IMR-90 (cell line): ENCODE results near the gene ZNF878. TPM values are rescaled to one million over a fixed set of nuclear protein-coding genes. Genes with fewer than 3 reads are reported as not detected.

Experiments used
- ATAC-seq: fragments of 200-7000 bp; cut with Tn5 transposase; 2 replicates; pipeline ENCODE4 v1.9.1; 2020; ENCODE audit warnings: low read depth, mild to moderate bottlenecking, moderate library complexity
- BruUV-seq: library from RNA; stranded (reverse); fragments of 400-500 nt; replicated peaks from 2 replicates; lab custom pipeline; 2021; lab: Mats Ljungman, UMichigan
- CTCF ChIA-PET: fragments of 300-600 bp; formaldehyde crosslinking; extraction: SDS; loops from one replicate; lab custom pipeline; 2021; ENCODE audit warnings: antibody characterized with exemption; lab: Yijun Ruan, JAX
- POLR2A ChIA-PET: fragments of 300-600 bp; sonication (Branson Sonifier 250); formaldehyde crosslinking; loops from one replicate; lab custom pipeline; 2022; ENCODE audit warnings: antibody characterized with exemption; ENCODE audit not compliant: unreplicated experiment; lab: Charles Lee
- DNase-seq: peaks from one replicate; pipeline ENCODE4 v3.0.0; 2013
- H2AFZ ChIP-seq: replicated peaks from 2 replicates; pipeline ENCODE3; 2013; ENCODE audit warnings: low read length, mild to moderate bottlenecking; ENCODE audit not compliant: poor library complexity
- H2AK5ac ChIP-seq: 2 replicates; pipeline ENCODE4 v1.6.1; 2013; ENCODE audit warnings: low read depth, low read length, inconsistent platforms
- H2AK9ac ChIP-seq: replicated peaks from 2 replicates; pipeline ENCODE3; 2013; ENCODE audit warnings: mild to moderate bottlenecking, low read depth, low read length, moderate library complexity; ENCODE audit not compliant: poor library complexity
- H2BK120ac ChIP-seq: 2 replicates; pipeline ENCODE4 v1.6.1; 2013; ENCODE audit warnings: low read depth, low read length, inconsistent platforms
- H2BK15ac ChIP-seq: 3 replicates; pipeline ENCODE4 v1.6.1; 2013; ENCODE audit warnings: low read depth, low read length, inconsistent platforms
- H2BK20ac ChIP-seq: 2 replicates; pipeline ENCODE4 v1.6.1; 2013; ENCODE audit warnings: low read depth, mild to moderate bottlenecking, inconsistent platforms, low read length, moderate library complexity
- H2BK5ac ChIP-seq: 2 replicates; pipeline ENCODE4 v1.6.1; 2013; ENCODE audit warnings: mild to moderate bottlenecking, low read depth, low read length, inconsistent platforms; ENCODE audit not compliant: poor library complexity, severe bottlenecking
- H3K14ac ChIP-seq: replicated peaks from 2 replicates; pipeline ENCODE4 v1.6.1; 2013; ENCODE audit warnings: low read depth, low read length, inconsistent platforms
- H3K18ac ChIP-seq: 2 replicates; pipeline ENCODE4 v1.6.1; 2013; ENCODE audit warnings: low read depth, low read length, control low read depth
- H3K23ac ChIP-seq: 2 replicates; pipeline ENCODE4 v1.6.1; 2013; ENCODE audit warnings: low read depth, low read length, inconsistent platforms
- H3K27ac ChIP-seq: 2 replicates; pipeline ENCODE4 v1.5.1; 2013; ENCODE audit warnings: mild to moderate bottlenecking, control low read depth, low read length; ENCODE audit not compliant: insufficient read depth
- H3K27me3 ChIP-seq: 2 replicates; pipeline ENCODE4 v1.6.1; 2013; ENCODE audit warnings: low read length; ENCODE audit not compliant: control insufficient read depth, insufficient read depth
- H3K36me3 ChIP-seq: 2 replicates; pipeline ENCODE4 v1.6.1; 2013; ENCODE audit warnings: low read length, mixed read lengths; ENCODE audit not compliant: control insufficient read depth, insufficient read depth
- H3K4ac ChIP-seq: 2 replicates; pipeline ENCODE4 v1.6.1; 2013; ENCODE audit warnings: low read depth, low read length, inconsistent platforms
- H3K4me1 ChIP-seq: 2 replicates; pipeline ENCODE4 v1.6.1; 2013; ENCODE audit warnings: low read length, mixed read lengths; ENCODE audit not compliant: control insufficient read depth, insufficient read depth
- H3K4me2 ChIP-seq: 2 replicates; pipeline ENCODE4 v1.6.1; 2013; ENCODE audit warnings: low read depth, mild to moderate bottlenecking, control low read depth, low read length, moderate library complexity
- H3K4me3 ChIP-seq: 2 replicates; pipeline ENCODE4 v1.5.1; 2013; ENCODE audit warnings: low read depth, mild to moderate bottlenecking, control low read depth, low read length, moderate library complexity; ENCODE audit not compliant: insufficient read depth
- H3K56ac ChIP-seq: 2 replicates; pipeline ENCODE4 v1.6.1; 2013; ENCODE audit warnings: low read length, inconsistent platforms; ENCODE audit not compliant: insufficient read depth; ENCODE audit errors: extremely low read depth
- H3K79me1 ChIP-seq, 2 experiments: 2 replicates each; pipeline ENCODE4 v1.6.1; 2013; ENCODE audit warnings: low read length in 2 of 2, inconsistent platforms in 1 of 2, low read depth in 1 of 2
- H3K9ac ChIP-seq: 2 replicates; pipeline ENCODE4 v1.6.1; 2013; ENCODE audit warnings: low read depth, low read length, control low read depth
- H3K9me1 ChIP-seq: 2 replicates; pipeline ENCODE4 v1.6.1; 2013; ENCODE audit warnings: low read length, inconsistent platforms; ENCODE audit not compliant: insufficient read depth
- H3K9me3 ChIP-seq: 2 replicates; pipeline ENCODE4 v1.6.1; 2013; ENCODE audit warnings: low read length; ENCODE audit not compliant: control insufficient read depth, insufficient read depth
- H4K20me1 ChIP-seq: 2 replicates; pipeline ENCODE4 v1.6.1; 2013; ENCODE audit warnings: low read length, inconsistent platforms; ENCODE audit not compliant: insufficient read depth
- H4K5ac ChIP-seq: 2 replicates; pipeline ENCODE4 v1.6.1; 2013; ENCODE audit warnings: mild to moderate bottlenecking, low read depth, low read length, control low read depth
- H4K8ac ChIP-seq, 2 experiments: 2 replicates each; pipeline ENCODE4 v1.6.1; 2013; ENCODE audit warnings: low read depth in 2 of 2, low read length in 2 of 2, control low read depth in 1 of 2, inconsistent platforms in 1 of 2
- H4K91ac ChIP-seq: 2 replicates; pipeline ENCODE4 v1.6.1; 2013; ENCODE audit warnings: low read depth, low read length, inconsistent platforms; ENCODE audit not compliant: insufficient read depth
- BHLHE40 ChIP-seq: fragments of 150-350 bp; IDR thresholded peaks from 2 replicates; pipeline ENCODE4 v1.6.1; 2016; ENCODE audit warnings: mild to moderate bottlenecking, low read depth, low read length
- CHD1 ChIP-seq: IDR thresholded peaks from 2 replicates; pipeline ENCODE4 v1.6.1; 2012; ENCODE audit warnings: low read depth, low read length, improper control_type of control experiment
- MAFK ChIP-seq: IDR thresholded peaks from 2 replicates; pipeline ENCODE4 v1.6.1; 2012; ENCODE audit warnings: low read depth, low read length, improper control_type of control experiment
- MAZ ChIP-seq: IDR thresholded peaks from 2 replicates; pipeline ENCODE4 v1.6.1; 2012; ENCODE audit warnings: low read depth, mild to moderate bottlenecking, low read length, improper control_type of control experiment, moderate library complexity, borderline replicate concordance
- RCOR1 ChIP-seq: IDR thresholded peaks from 2 replicates; pipeline ENCODE4 v1.6.1; 2012; ENCODE audit warnings: mild to moderate bottlenecking, low read length, improper control_type of control experiment; ENCODE audit not compliant: insufficient replicate concordance
- WGBS, 2 experiments: methylation state at CpG; one replicate each; pipeline versions ENCODE4 v1.1.5 to v1.1.7; 2013; ENCODE audit warnings: missing lambda C conversion rate in 2 of 2; ENCODE audit not compliant: insufficient read length in 1 of 2; ENCODE audit errors: extremely low coverage in 2 of 2; 5-methylcytosine and 5-hydroxymethylcytosine counted together
- dilution Hi-C: fragments of 300-500 bp; cut with HindIII; formaldehyde crosslinking; loops from one replicate; pipeline ENCODE4 v1.14.3; 2018; ENCODE audit warnings: low sequenced_read_pairs; ENCODE audit not compliant: unreplicated experiment
- in situ Hi-C: fragments of 300-500 bp; cut with MboI; formaldehyde crosslinking; loops from 3 replicates; pipeline ENCODE4 v1.14.3; 2019; ENCODE audit warnings: low sequenced_read_pairs, inconsistent platforms, mixed read lengths
- intact Hi-C: fragments of 100-400 bp; cut with micrococcal nuclease; formaldehyde crosslinking; loops from 2 replicates; pipeline ENCODE4 v1.10.0; 2022
- polyA plus RNA-seq, 3 experiments: library from polyadenylated mRNA; depleted of rRNA; stranded (reverse); fragments of >200 nt; gene quantifications; 2 replicates each; pipeline ENCODE4 v1.2.3, GENCODE V29; 2012; ENCODE audit warnings: low replicate concordance in 1 of 3
- total RNA-seq: library from RNA; depleted of rRNA; stranded (reverse); fragments of >200 nt; gene quantifications from 2 replicates; pipeline ENCODE4 v1.2.3, GENCODE V29; 2012
- TF ChIP-seq, protein P1 (sequence below): conservative IDR thresholded peaks from 2 replicates; pipeline ENCODE4 v1.5.1; 2012; ENCODE audit warnings: mild to moderate bottlenecking, low read depth, low read length, improper control_type of control experiment
- TF ChIP-seq, protein P2 (sequence below): fragments of 150-350 bp; IDR thresholded peaks from 2 replicates; pipeline ENCODE4 v1.6.1; 2016; ENCODE audit warnings: low read depth, mild to moderate bottlenecking, low read length, moderate library complexity, borderline replicate concordance
- TF ChIP-seq, protein P3 (sequence below): fragments of 150-350 bp; IDR thresholded peaks from 2 replicates; pipeline ENCODE4 v1.6.1; 2017; ENCODE audit warnings: mild to moderate bottlenecking, antibody characterized with exemption, low read length, low read depth

Gene ZNF878
- total and polyA plus RNA-seq, 2 of the 4 experiments (the other 2 are of a cell fraction) = 0.05 to 0.36 TPM

DNA sequence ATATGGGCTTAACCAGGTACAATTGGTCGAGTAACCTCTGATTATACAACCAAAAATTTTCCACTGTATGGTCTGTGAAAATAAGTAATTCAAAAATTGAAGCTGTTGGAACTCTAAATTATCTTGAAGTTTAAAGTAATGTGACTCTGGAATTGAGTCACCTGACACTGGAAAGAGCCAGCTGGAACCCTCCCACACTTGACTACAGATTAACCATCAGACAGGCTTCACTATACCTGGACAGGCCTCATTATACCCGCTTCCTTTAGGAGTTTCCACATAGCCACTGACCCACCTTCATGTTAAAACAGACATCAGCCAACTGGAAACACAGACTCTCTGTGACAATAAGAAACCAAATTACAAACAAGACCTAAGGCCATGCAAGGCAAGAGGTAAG, 18.6 kb downstream of the ZNF878 start:
- H3K27ac ChIP-seq = no peak overlapping the region
- DNase-seq (no peak), ATAC-seq (no peak)
- H3K4me1 ChIP-seq = no peaks in the 10 kb centered on the region
- H4K8ac ChIP-seq = no peak overlapping the region
- no peak overlapping the region for H2BK20ac ChIP-seq
- no peak overlapping the region for H2AK9ac ChIP-seq
- no peak overlapping the region for H2AK5ac ChIP-seq
- no peak overlapping the region for H2BK15ac ChIP-seq
- no peaks in the 10 kb centered on the region for H3K27me3 ChIP-seq
- peak overlapping the region; percentile 90 for H3K4me3 ChIP-seq
- POLR2A ChIA-PET = interaction anchor here (1.0 kb wide), 1 partner anchor 13 kb away, joined by 3 read pairs; no protein-coding TSS in a partner anchor
- H4K91ac ChIP-seq = no peak overlapping the region
- no peak overlapping the region for H2BK5ac ChIP-seq
- CTCF ChIA-PET = no interaction called here
- no peak overlapping the region for H2AFZ ChIP-seq
- H3K36me3 ChIP-seq = peaks cover 2% of the 10 kb centered on the region
- H3K56ac ChIP-seq = no peak overlapping the region
- intact Hi-C loops = no loop called here
- H4K5ac ChIP-seq = no peak overlapping the region
- in situ Hi-C loops = no loop called here
- H3K9me3 ChIP-seq = no peaks in the 10 kb centered on the region; the same call in 1 of the 2 replicates
- H3K4ac ChIP-seq = no peak overlapping the region
- TSS peak; percentile 55 for BruUV-seq
- H3K9ac ChIP-seq = 0 out of 2 replicates have a peak overlapping the region, but pooled peaks have one; percentile 97
- peaks cover 0 to 20% of the 10 kb centered on the region in 2 experiments; a peak in 2 of 4 replicates for H3K79me1 ChIP-seq
- no peak overlapping the region for H3K18ac ChIP-seq
- H3K4me2 ChIP-seq = peak overlapping the region; percentile 73
- no peaks in the 10 kb centered on the region for H3K9me1 ChIP-seq
- no peak overlapping the region for H2BK120ac ChIP-seq
- 80% methylated on average over 1 of the region's 2 CpGs; no CpG with 5 or more reads in 1 of the 2 experiments for WGBS, 2 experiments
- TF ChIP-seq, protein P1, sequence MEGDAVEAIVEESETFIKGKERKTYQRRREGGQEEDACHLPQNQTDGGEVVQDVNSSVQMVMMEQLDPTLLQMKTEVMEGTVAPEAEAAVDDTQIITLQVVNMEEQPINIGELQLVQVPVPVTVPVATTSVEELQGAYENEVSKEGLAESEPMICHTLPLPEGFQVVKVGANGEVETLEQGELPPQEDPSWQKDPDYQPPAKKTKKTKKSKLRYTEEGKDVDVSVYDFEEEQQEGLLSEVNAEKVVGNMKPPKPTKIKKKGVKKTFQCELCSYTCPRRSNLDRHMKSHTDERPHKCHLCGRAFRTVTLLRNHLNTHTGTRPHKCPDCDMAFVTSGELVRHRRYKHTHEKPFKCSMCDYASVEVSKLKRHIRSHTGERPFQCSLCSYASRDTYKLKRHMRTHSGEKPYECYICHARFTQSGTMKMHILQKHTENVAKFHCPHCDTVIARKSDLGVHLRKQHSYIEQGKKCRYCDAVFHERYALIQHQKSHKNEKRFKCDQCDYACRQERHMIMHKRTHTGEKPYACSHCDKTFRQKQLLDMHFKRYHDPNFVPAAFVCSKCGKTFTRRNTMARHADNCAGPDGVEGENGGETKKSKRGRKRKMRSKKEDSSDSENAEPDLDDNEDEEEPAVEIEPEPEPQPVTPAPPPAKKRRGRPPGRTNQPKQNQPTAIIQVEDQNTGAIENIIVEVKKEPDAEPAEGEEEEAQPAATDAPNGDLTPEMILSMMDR = no peak
- TF ChIP-seq MAZ = no peak
- TF ChIP-seq RCOR1 = no peak
- TF ChIP-seq, protein P2, sequence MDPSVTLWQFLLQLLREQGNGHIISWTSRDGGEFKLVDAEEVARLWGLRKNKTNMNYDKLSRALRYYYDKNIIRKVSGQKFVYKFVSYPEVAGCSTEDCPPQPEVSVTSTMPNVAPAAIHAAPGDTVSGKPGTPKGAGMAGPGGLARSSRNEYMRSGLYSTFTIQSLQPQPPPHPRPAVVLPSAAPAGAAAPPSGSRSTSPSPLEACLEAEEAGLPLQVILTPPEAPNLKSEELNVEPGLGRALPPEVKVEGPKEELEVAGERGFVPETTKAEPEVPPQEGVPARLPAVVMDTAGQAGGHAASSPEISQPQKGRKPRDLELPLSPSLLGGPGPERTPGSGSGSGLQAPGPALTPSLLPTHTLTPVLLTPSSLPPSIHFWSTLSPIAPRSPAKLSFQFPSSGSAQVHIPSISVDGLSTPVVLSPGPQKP = no peak
- TF ChIP-seq BHLHE40 = no peak
- TF ChIP-seq, protein P3, sequence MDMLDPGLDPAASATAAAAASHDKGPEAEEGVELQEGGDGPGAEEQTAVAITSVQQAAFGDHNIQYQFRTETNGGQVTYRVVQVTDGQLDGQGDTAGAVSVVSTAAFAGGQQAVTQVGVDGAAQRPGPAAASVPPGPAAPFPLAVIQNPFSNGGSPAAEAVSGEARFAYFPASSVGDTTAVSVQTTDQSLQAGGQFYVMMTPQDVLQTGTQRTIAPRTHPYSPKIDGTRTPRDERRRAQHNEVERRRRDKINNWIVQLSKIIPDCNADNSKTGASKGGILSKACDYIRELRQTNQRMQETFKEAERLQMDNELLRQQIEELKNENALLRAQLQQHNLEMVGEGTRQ = peak; percentile 58; the same call in 1 of the 2 replicates
- no peak for TF ChIP-seq CHD1
- TF ChIP-seq MAFK = no peak
- dilution Hi-C loops = no loop called here
- 0 out of 2 replicates have a peak overlapping the region, but pooled peaks have one; percentile 60 for H3K23ac ChIP-seq
- H4K20me1 ChIP-seq = no peaks in the 10 kb centered on the region
- no peak overlapping the region for H3K14ac ChIP-seq
